ENCODE measurements around the gene ILF2.
"Not testable (repeated sequence)": the region's sequence is repeated elsewhere in the genome, so short reads cannot be mapped to it uniquely, and the experiment has no call there.

Gene ILF2

GRCh38 chr1:153649137-153649862, 21.5 kb downstream of the ILF2 start:
- no peak for DNase-seq (ENCODE audit: low read depth)

GRCh38 chr1:153648000-153648643, 22.7 kb downstream of the ILF2 start:
- no peak for DNase-seq (ENCODE audit: low read depth)

GRCh38 chr1:153647346-153647714, 23.5 kb downstream of the ILF2 start:
- no peak for DNase-seq (ENCODE audit: low read depth)

- DNase-seq (ENCODE audit: low read depth), result no peak
Measured at GRCh38 chr1:153646672-153647345, 24.0 kb downstream of the ILF2 start.

- no peak for DNase-seq (ENCODE audit: low read depth)
Measured at GRCh38 chr1:153643816-153644215, 27.0 kb downstream of the ILF2 start.

- DNase-seq (ENCODE audit: low read depth), result no peak
Measured at GRCh38 chr1:153643100-153643499, 27.7 kb downstream of the ILF2 start.

- no peak for DNase-seq (ENCODE audit: low read depth)
Measured at GRCh38 chr1:153642161-153642560, 28.6 kb downstream of the ILF2 start.

GRCh38 chr1:153640861-153641260, 29.9 kb downstream of the ILF2 start:
- DNase-seq (ENCODE audit: low read depth), result no peak

- not testable (repeated sequence) for DNase-seq (ENCODE audit: low read depth)
Measured at GRCh38 chr1:153640213-153640612, 30.6 kb downstream of the ILF2 start.

- DNase-seq (ENCODE audit: low read depth), result no peak
Measured at GRCh38 chr1:153639280-153639679, 31.5 kb downstream of the ILF2 start.

GRCh38 chr1:153638261-153638660, 32.5 kb downstream of the ILF2 start:
- no peak for DNase-seq (ENCODE audit: low read depth)

- DNase-seq (ENCODE audit: low read depth), result no peak
Measured at GRCh38 chr1:153636312-153636711, 34.5 kb downstream of the ILF2 start.

- DNase-seq (ENCODE audit: low read depth), result no peak
Measured at GRCh38 chr1:153635872-153636271, 34.9 kb downstream of the ILF2 start.

- DNase-seq (ENCODE audit: low read depth), result peak; percentile 90
Measured at GRCh38 chr1:153633754-153634665, 36.8 kb downstream of the ILF2 start, which contains the start of gene CHTOP. TSS of gene CHTOP (plus strand) at chr1:153634066. CDS start at chr1:153636589, 2,523 bp downstream.

GRCh38 chr1:153633161-153633753, 37.5 kb downstream of the ILF2 start:
- no peak for DNase-seq (ENCODE audit: low read depth)

GRCh38 chr1:153631047-153632022, 39.5 kb downstream of the ILF2 start:
- DNase-seq (ENCODE audit: low read depth), result no peak

- DNase-seq (ENCODE audit: low read depth), result no peak
Measured at GRCh38 chr1:153630384-153630783, 40.4 kb downstream of the ILF2 start.

- no peak for DNase-seq (ENCODE audit: low read depth)
Measured at GRCh38 chr1:153629971-153630370, 40.8 kb downstream of the ILF2 start.

- no peak for DNase-seq (ENCODE audit: low read depth)
Measured at GRCh38 chr1:153629343-153629665, 41.5 kb downstream of the ILF2 start.

GRCh38 chr1:153628638-153629342, 42.0 kb downstream of the ILF2 start:
- no peak for DNase-seq (ENCODE audit: low read depth)
